HG03558 (cell line): ENCODE measurements around the gene BPI.
"Not testable (repeated sequence)": the region's sequence is repeated elsewhere in the genome, so short reads cannot be mapped to it uniquely, and the experiment has no call there.

Experiments used
- ATAC-seq: cut with Tn5 transposase; IDR thresholded peaks from one replicate; pipeline ENCODE4 v1.9.1; 2021; ENCODE audit warnings: moderate number of reproducible peaks; ENCODE audit not compliant: unreplicated experiment; ENCODE audit errors: extremely low read depth

BPI gene

GRCh38 chr20:38277285-38277684 is 26.7 kb upstream of the BPI start:
- ATAC-seq = no peak

- ATAC-seq = no peak
Measured at GRCh38 chr20:38277691-38278090, 26.3 kb upstream of the BPI start.

GRCh38 chr20:38278131-38278530 is 25.8 kb upstream of the BPI start:
- ATAC-seq = no peak

GRCh38 chr20:38278763-38279162 is 25.2 kb upstream of the BPI start:
- ATAC-seq = no peak

- not testable (repeated sequence) for ATAC-seq
Measured at GRCh38 chr20:38281176-38281915, 22.6 kb upstream of the BPI start.

- no peak for ATAC-seq
Measured at GRCh38 chr20:38283236-38283635, 20.7 kb upstream of the BPI start.

GRCh38 chr20:38284066-38284650 is 19.8 kb upstream of the BPI start:
- not testable (repeated sequence) for ATAC-seq

- no peak for ATAC-seq
Measured at GRCh38 chr20:38284893-38285444, 19.0 kb upstream of the BPI start.

GRCh38 chr20:38286586-38287531 is 17.1 kb upstream of the BPI start:
- no peak for ATAC-seq

GRCh38 chr20:38290829-38291814 is 12.8 kb upstream of the BPI start:
- no peak for ATAC-seq

- no peak for ATAC-seq
Measured at GRCh38 chr20:38291966-38292365, 12.0 kb upstream of the BPI start.

GRCh38 chr20:38293491-38294065 is 10.4 kb upstream of the BPI start:
- no peak for ATAC-seq

- no peak for ATAC-seq
Measured at GRCh38 chr20:38294076-38294591, 9.8 kb upstream of the BPI start.

GRCh38 chr20:38295811-38296210 is 8.1 kb upstream of the BPI start:
- ATAC-seq = no peak

GRCh38 chr20:38296433-38296832 is 7.5 kb upstream of the BPI start:
- no peak for ATAC-seq

GRCh38 chr20:38297916-38298674 is 5.9 kb upstream of the BPI start:
- no peak for ATAC-seq

GRCh38 chr20:38298768-38299288 is 5.1 kb upstream of the BPI start:
- no peak for ATAC-seq

- no peak for ATAC-seq
Measured at GRCh38 chr20:38299963-38300362, 4.0 kb upstream of the BPI start.
